ENCODE measurements around the gene GRB10. TPM values are rescaled to one million over a fixed set of nuclear protein-coding genes. Genes with fewer than 3 reads are reported as not detected.

The GRB10 gene
- total and polyA plus RNA-seq, 2 donors (not counting 3 experiments of a cell fraction or from before 2014, with no cell fraction given) = 43.7 to 240 TPM

DNA sequence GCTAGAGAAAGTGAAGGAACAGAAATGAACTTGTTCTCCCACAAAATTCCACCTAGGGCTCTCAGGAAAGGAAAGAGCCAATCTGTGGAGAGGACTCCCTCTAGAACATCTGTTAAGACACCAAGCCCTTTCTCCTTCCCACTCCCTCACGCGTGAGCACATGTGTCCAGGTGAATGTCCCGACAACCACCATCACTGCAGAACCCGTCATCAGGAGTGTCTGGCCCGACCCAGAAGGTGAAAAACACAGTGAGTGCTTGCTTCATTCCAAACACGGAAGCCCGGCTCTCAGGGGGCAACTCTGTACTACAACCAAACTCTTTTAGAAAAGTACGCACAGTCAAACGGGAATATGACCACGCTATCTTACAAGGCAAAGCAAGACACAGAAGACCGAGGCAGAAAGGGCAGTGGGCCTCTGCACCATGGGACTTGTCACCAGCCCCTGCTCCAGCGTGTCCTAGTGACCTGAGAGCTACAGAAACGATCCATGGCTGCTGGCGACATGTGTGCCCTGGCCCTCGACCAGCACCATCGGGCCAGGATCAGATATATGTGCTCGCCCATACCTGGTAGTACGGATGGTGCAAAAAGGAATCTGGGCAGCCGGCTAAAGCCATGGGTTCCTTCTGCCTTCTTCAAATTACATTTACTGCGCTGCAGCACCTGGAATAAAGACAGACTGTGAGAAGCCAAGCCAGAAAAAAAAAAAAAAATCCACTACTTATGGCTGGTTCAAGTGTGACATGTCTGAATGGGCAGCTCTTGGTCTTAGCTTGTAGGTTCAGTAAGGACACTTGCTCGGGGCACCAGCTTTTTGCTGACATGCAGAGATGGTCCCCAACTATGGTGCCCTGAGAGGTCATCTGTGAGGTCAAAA lies 50.8 kb downstream of the GRB10 start:
- Histone ChIP-seq H2AFZ (ENCODE audit: low read depth, low read length) (no peak overlapping the region), H3K9me1 (replicated peaks; ENCODE audit: control insufficient read depth, extremely low read depth, insufficient read depth, low read length) (no peaks in the 10 kb centered on the region), H4K20me1 (replicated peaks; ENCODE audit: control insufficient read depth, extremely low read depth, insufficient read depth, low read length) (peaks cover 4% of the 10 kb centered on the region), H3K4me3 (replicated peaks in 1 of 3; ENCODE audit: insufficient read depth in 1 of 3, low read depth in 1 of 3, low read length in 3 of 3) (no peak overlapping the region), H3K4me1 (ENCODE audit: control insufficient read depth, extremely low read depth, insufficient read depth, low read length) (peaks cover 33% of the 10 kb centered on the region), H3K9me3 (replicated peaks; ENCODE audit: control insufficient read depth, insufficient read depth, low read length) (no peaks in the 10 kb centered on the region), H3K79me2 (ENCODE audit: control insufficient read depth, insufficient read depth, low read length) (peaks cover 93% of the 10 kb centered on the region), H3K27me3 (ENCODE audit: control insufficient read depth in 2 of 2, insufficient read depth in 2 of 2, low read length in 2 of 2) (no peaks in the 10 kb centered on the region), H3K36me3 (ENCODE audit: control insufficient read depth in 2 of 2, extremely low read depth in 1 of 2, insufficient read depth in 2 of 2, low read length in 2 of 2) (peaks cover 0 to 7% of the 10 kb centered on the region in 2 experiments), H3K27ac (ENCODE audit: insufficient read depth, low read depth, low read length) (no peak overlapping the region), H3K9ac (replicated peaks; ENCODE audit: extremely low read depth, insufficient read depth, low read length) (no peak overlapping the region), H3K4me2 (ENCODE audit: insufficient read depth, low read length) (no peak overlapping the region)
- dilution Hi-C loops (cut with MboI; ENCODE audit: extremely low pct_ligation_motif_present, low sequenced_read_pairs) (no loop called here), intact Hi-C loops (cut with micrococcal nuclease) (no loop called here)
- no peak for DNase-seq (ENCODE audit: low read depth, low spot score)
- POLR2A ChIA-PET = interaction anchor here (1.2 kb wide), 1 partner anchor 8 kb away, joined by 3 read pairs; no protein-coding TSS in a partner anchor
- FAIRE-seq = no peak
- no TSS peak for BruUV-seq (replicated peaks)
- TF ChIP-seq JUN (IDR thresholded peaks at IDR 0.05; ENCODE audit: borderline replicate concordance, insufficient read depth, insufficient read length, low read depth) (no peak), GATA2 (IDR thresholded peaks at IDR 0.05; ENCODE audit: insufficient read depth, insufficient read length, low read depth, low read length) (no peak), POLR2A (IDR thresholded peaks at IDR 0.05; ENCODE audit: low read depth, low read length) (no peak), MYC (IDR thresholded peaks at IDR 0.05; ENCODE audit: low read depth, low read length) (no peak), FOS (IDR thresholded peaks at IDR 0.05; ENCODE audit: borderline replicate concordance, insufficient read depth, low read length) (no peak), EZH2 (IDR thresholded peaks at IDR 0.05; ENCODE audit: borderline replicate concordance, low read depth, low read length, severe bottlenecking) (no peak), POLR2AphosphoS5 (IDR thresholded peaks at IDR 0.05; ENCODE audit: insufficient read depth, low read depth, low read length) (no peak)
- TF ChIP-seq, protein P1, sequence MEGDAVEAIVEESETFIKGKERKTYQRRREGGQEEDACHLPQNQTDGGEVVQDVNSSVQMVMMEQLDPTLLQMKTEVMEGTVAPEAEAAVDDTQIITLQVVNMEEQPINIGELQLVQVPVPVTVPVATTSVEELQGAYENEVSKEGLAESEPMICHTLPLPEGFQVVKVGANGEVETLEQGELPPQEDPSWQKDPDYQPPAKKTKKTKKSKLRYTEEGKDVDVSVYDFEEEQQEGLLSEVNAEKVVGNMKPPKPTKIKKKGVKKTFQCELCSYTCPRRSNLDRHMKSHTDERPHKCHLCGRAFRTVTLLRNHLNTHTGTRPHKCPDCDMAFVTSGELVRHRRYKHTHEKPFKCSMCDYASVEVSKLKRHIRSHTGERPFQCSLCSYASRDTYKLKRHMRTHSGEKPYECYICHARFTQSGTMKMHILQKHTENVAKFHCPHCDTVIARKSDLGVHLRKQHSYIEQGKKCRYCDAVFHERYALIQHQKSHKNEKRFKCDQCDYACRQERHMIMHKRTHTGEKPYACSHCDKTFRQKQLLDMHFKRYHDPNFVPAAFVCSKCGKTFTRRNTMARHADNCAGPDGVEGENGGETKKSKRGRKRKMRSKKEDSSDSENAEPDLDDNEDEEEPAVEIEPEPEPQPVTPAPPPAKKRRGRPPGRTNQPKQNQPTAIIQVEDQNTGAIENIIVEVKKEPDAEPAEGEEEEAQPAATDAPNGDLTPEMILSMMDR (IDR thresholded peaks at IDR 0.05; ENCODE audit: extremely low read depth in 1 of 2, insufficient read depth in 1 of 2, low read depth in 1 of 2, low read length in 2 of 2) = no peak
- TF ChIP-seq, protein P2, sequence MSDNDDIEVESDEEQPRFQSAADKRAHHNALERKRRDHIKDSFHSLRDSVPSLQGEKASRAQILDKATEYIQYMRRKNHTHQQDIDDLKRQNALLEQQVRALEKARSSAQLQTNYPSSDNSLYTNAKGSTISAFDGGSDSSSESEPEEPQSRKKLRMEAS (IDR thresholded peaks at IDR 0.05; ENCODE audit: insufficient read depth, insufficient read length) = no peak
- CTCF ChIA-PET = interaction anchor here (1.0 to 2.4 kb wide), 3 partner anchors 9 to 431 kb away, joined by 3 to 11 read pairs (median 6); no protein-coding TSS in a partner anchor

Measured in endothelial cell of umbilical vein (primary cell).